ENCODE data around the gene IQCN.
"Not testable (repeated sequence)": the region's sequence is repeated elsewhere in the genome, so short reads cannot be mapped to it uniquely, and the experiment has no call there.

IQCN gene

GRCh38 chr19:18211683-18212082 is 62.6 kb downstream of the IQCN start:
- Histone ChIP-seq H3K4me1 (ENCODE audit: control insufficient read depth, insufficient read depth, low read length) (peaks cover 3% of the 10 kb centered on the region), H3K4me3 (ENCODE audit: low read length) (no peak overlapping the region), H3K27me3 (replicated peaks; ENCODE audit: control insufficient read depth, insufficient read depth, low read length) (no peaks in the 10 kb centered on the region), H3K9me3 (ENCODE audit: control insufficient read depth, low read length) (no peaks in the 10 kb centered on the region), H3K9ac (ENCODE audit: low read length) (no peak overlapping the region), H3K36me3 (ENCODE audit: control insufficient read depth, insufficient read depth, low read length, severe bottlenecking) (no peaks in the 10 kb centered on the region)
- DNase-seq (ENCODE audit: low read depth), result no peak

GRCh38 chr19:18209912-18210311 is 64.3 kb downstream of the IQCN start:
- not testable (repeated sequence) for H3K27me3 ChIP-seq (replicated peaks; ENCODE audit: control insufficient read depth, insufficient read depth, low read length); H3K9ac ChIP-seq (ENCODE audit: low read length); H3K36me3 ChIP-seq (ENCODE audit: control insufficient read depth, insufficient read depth, low read length, severe bottlenecking); H3K9me3 ChIP-seq (ENCODE audit: control insufficient read depth, low read length); DNase-seq (ENCODE audit: low read depth); H3K4me3 ChIP-seq (ENCODE audit: low read length); H3K4me1 ChIP-seq (ENCODE audit: control insufficient read depth, insufficient read depth, low read length)

- H3K27me3 ChIP-seq (replicated peaks; ENCODE audit: control insufficient read depth, insufficient read depth, low read length), result no peaks in the 10 kb centered on the region
- peak overlapping the region; percentile 69 for H3K4me3 ChIP-seq (ENCODE audit: low read length)
- H3K4me1 ChIP-seq (ENCODE audit: control insufficient read depth, insufficient read depth, low read length), result peaks cover 17% of the 10 kb centered on the region
- no peaks in the 10 kb centered on the region for H3K36me3 ChIP-seq (ENCODE audit: control insufficient read depth, insufficient read depth, low read length, severe bottlenecking)
- H3K9me3 ChIP-seq (ENCODE audit: control insufficient read depth, low read length), result no peaks in the 10 kb centered on the region
- H3K9ac ChIP-seq (ENCODE audit: low read length), result peak overlapping the region; percentile 51
- DNase-seq (ENCODE audit: low read depth), result peak; percentile 69
These were observed 65.9 kb downstream of the IQCN start for GRCh38 chr19:18208098-18208951.

Data from adipocyte (in vitro differentiated cells).